ENCODE data around the gene PCDH9. TPM values are rescaled to one million over a fixed set of nuclear protein-coding genes. Genes with fewer than 3 reads are reported as not detected.

Gene PCDH9
- total and polyA plus RNA-seq, 10 of the 15 experiments (the other 5 are each of a cell fraction or from before 2014, with no cell fraction given) = 0.02 to 2.3 (median 0.05) TPM; not detected in 1

- ChIA-PET RAD21 (ENCODE audit: unreplicated experiment) (no interaction called here), CTCF (no interaction called here), POLR2A (no interaction called here), SMC1A (ENCODE audit: uncharacterized antibody, unreplicated experiment) (no interaction called here)
- ATAC-seq (no peak), FAIRE-seq (no peak), DNase-seq (ENCODE audit: low read depth, low spot score) (no peak)
- in situ Hi-C loops (cut with MboI) (no loop called here), intact Hi-C loops (cut with micrococcal nuclease; ENCODE audit: unreplicated experiment) (no loop called here)
- BruUV-seq (replicated peaks) = no TSS peak
- Histone ChIP-seq H3K9me3 (replicated peaks; ENCODE audit: control insufficient read depth, insufficient read depth, low read length) (no peaks in the 10 kb centered on the region), H3K4me1 (ENCODE audit: control insufficient read depth, insufficient read depth, low read length) (no peaks in the 10 kb centered on the region), H3K36me3 (ENCODE audit: control insufficient read depth in 2 of 2, insufficient read depth in 2 of 2, low read length in 1 of 2) (no peaks in the 10 kb centered on the region), H3K79me2 (ENCODE audit: control insufficient read depth, insufficient read depth, low read length) (no peaks in the 10 kb centered on the region), H3K4me3 (no peak overlapping the region), H3K4me2 (ENCODE audit: control insufficient read depth, insufficient read depth) (no peak overlapping the region), H3K27me3 (replicated peaks in 1 of 2; ENCODE audit: control insufficient read depth in 2 of 2, insufficient read depth in 2 of 2, low read length in 1 of 2) (no peaks in the 10 kb centered on the region), H3K9ac (ENCODE audit: control insufficient read depth, insufficient read depth, low read length) (no peak overlapping the region), H3K27ac (ENCODE audit: control insufficient read depth, insufficient read depth) (no peak overlapping the region), H4K20me1 (ENCODE audit: control insufficient read depth, insufficient read depth) (no peaks in the 10 kb centered on the region), H2AFZ (ENCODE audit: control insufficient read depth, low read depth, low read length) (no peak overlapping the region)
- 0% methylated on average over 1 of the region's 1 CpG for WGBS (ENCODE audit: insufficient coverage, insufficient replicate concordance, low lambda C conversion rate, missing lambda C conversion rate)
- TF ChIP-seq YY1 (IDR thresholded peaks at IDR 0.05; ENCODE audit: low read depth, low read length) (no peak), JUNB (IDR thresholded peaks at IDR 0.05) (no peak), FOXK2 (IDR thresholded peaks at IDR 0.05) (no peak), SPI1 (IDR thresholded peaks at IDR 0.05; ENCODE audit: borderline replicate concordance, insufficient read depth, low read depth, low read length) (no peak), PML (IDR thresholded peaks at IDR 0.05; ENCODE audit: low read length) (no peak), IRF3 (IDR thresholded peaks at IDR 0.05) (no peak), ZNF207 (IDR thresholded peaks at IDR 0.05; ENCODE audit: borderline replicate concordance) (no peak), NFXL1 (IDR thresholded peaks at IDR 0.05; ENCODE audit: borderline replicate concordance) (no peak), ASH2L (IDR thresholded peaks at IDR 0.05; ENCODE audit: borderline replicate concordance, low read depth) (no peak), KDM1A (IDR thresholded peaks at IDR 0.05; ENCODE audit: borderline replicate concordance) (no peak), PBX3 (IDR thresholded peaks at IDR 0.05; ENCODE audit: insufficient replicate concordance, low read depth, low read length) (no peak)
- TF ChIP-seq, protein P1, sequence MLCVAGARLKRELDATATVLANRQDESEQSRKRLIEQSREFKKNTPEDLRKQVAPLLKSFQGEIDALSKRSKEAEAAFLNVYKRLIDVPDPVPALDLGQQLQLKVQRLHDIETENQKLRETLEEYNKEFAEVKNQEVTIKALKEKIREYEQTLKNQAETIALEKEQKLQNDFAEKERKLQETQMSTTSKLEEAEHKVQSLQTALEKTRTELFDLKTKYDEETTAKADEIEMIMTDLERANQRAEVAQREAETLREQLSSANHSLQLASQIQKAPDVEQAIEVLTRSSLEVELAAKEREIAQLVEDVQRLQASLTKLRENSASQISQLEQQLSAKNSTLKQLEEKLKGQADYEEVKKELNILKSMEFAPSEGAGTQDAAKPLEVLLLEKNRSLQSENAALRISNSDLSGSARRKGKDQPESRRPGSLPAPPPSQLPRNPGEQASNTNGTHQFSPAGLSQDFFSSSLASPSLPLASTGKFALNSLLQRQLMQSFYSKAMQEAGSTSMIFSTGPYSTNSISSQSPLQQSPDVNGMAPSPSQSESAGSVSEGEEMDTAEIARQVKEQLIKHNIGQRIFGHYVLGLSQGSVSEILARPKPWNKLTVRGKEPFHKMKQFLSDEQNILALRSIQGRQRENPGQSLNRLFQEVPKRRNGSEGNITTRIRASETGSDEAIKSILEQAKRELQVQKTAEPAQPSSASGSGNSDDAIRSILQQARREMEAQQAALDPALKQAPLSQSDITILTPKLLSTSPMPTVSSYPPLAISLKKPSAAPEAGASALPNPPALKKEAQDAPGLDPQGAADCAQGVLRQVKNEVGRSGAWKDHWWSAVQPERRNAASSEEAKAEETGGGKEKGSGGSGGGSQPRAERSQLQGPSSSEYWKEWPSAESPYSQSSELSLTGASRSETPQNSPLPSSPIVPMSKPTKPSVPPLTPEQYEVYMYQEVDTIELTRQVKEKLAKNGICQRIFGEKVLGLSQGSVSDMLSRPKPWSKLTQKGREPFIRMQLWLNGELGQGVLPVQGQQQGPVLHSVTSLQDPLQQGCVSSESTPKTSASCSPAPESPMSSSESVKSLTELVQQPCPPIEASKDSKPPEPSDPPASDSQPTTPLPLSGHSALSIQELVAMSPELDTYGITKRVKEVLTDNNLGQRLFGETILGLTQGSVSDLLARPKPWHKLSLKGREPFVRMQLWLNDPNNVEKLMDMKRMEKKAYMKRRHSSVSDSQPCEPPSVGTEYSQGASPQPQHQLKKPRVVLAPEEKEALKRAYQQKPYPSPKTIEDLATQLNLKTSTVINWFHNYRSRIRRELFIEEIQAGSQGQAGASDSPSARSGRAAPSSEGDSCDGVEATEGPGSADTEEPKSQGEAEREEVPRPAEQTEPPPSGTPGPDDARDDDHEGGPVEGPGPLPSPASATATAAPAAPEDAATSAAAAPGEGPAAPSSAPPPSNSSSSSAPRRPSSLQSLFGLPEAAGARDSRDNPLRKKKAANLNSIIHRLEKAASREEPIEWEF (IDR thresholded peaks at IDR 0.05; ENCODE audit: insufficient replicate concordance, low read depth, low read length) = no peak
- TF ChIP-seq, protein P2, sequence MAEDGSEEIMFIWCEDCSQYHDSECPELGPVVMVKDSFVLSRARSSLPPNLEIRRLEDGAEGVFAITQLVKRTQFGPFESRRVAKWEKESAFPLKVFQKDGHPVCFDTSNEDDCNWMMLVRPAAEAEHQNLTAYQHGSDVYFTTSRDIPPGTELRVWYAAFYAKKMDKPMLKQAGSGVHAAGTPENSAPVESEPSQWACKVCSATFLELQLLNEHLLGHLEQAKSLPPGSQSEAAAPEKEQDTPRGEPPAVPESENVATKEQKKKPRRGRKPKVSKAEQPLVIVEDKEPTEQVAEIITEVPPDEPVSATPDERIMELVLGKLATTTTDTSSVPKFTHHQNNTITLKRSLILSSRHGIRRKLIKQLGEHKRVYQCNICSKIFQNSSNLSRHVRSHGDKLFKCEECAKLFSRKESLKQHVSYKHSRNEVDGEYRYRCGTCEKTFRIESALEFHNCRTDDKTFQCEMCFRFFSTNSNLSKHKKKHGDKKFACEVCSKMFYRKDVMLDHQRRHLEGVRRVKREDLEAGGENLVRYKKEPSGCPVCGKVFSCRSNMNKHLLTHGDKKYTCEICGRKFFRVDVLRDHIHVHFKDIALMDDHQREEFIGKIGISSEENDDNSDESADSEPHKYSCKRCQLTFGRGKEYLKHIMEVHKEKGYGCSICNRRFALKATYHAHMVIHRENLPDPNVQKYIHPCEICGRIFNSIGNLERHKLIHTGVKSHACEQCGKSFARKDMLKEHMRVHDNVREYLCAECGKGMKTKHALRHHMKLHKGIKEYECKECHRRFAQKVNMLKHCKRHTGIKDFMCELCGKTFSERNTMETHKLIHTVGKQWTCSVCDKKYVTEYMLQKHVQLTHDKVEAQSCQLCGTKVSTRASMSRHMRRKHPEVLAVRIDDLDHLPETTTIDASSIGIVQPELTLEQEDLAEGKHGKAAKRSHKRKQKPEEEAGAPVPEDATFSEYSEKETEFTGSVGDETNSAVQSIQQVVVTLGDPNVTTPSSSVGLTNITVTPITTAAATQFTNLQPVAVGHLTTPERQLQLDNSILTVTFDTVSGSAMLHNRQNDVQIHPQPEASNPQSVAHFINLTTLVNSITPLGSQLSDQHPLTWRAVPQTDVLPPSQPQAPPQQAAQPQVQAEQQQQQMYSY (CRISPR knock-in tag; IDR thresholded peaks at IDR 0.05) = no peak
Observed at GRCh38 chr13:67075239-67075638, 154.9 kb downstream of the PCDH9 start.
